ENCODE data around the gene FANCF. TPM values are rescaled to one million over a fixed set of nuclear protein-coding genes. Genes with fewer than 3 reads are reported as not detected.
"Not testable (repeated sequence)": the region's sequence is repeated elsewhere in the genome, so short reads cannot be mapped to it uniquely, and the experiment has no call there.

FANCF gene
- polyA plus RNA-seq (2012; ENCODE audit: insufficient read depth, insufficient read length): 7.0 TPM

- peak; percentile 99 for DNase-seq (ENCODE audit: low read depth, low spot score)
- peak within 1 kb of the TSS; percentile 75 for H3K4me3 ChIP-seq (ENCODE audit: low read length)
Observed at GRCh38 chr11:22625448-22626287, at the start of gene FANCF. FANCF (minus strand) TSS chr11:22625823; CDS start chr11:22625810, 13 bp downstream.

GRCh38 chr11:22674470-22675439 lies 49.1 kb upstream of the FANCF start:
- no peak for DNase-seq (ENCODE audit: low read depth, low spot score)
- no peak overlapping the region for H3K4me3 ChIP-seq (ENCODE audit: low read length)

GRCh38 chr11:22671751-22672150 lies 46.1 kb upstream of the FANCF start:
- H3K4me3 ChIP-seq (ENCODE audit: low read length): no peak overlapping the region
- DNase-seq (ENCODE audit: low read depth, low spot score): no peak

- peak; percentile 6 for DNase-seq (ENCODE audit: low read depth, low spot score)
- H3K4me3 ChIP-seq (ENCODE audit: low read length): no peak overlapping the region
Observed at GRCh38 chr11:22670830-22671229, 45.2 kb upstream of the FANCF start.

- no peak for DNase-seq (ENCODE audit: low read depth, low spot score)
- H3K4me3 ChIP-seq (ENCODE audit: low read length): no peak overlapping the region
Observed at GRCh38 chr11:22669368-22669767, 43.7 kb upstream of the FANCF start.

GRCh38 chr11:22668005-22668796 lies 42.6 kb upstream of the FANCF start:
- H3K4me3 ChIP-seq (ENCODE audit: low read length): no peak overlapping the region
- no peak for DNase-seq (ENCODE audit: low read depth, low spot score)

GRCh38 chr11:22666688-22667439 lies 41.2 kb upstream of the FANCF start:
- DNase-seq (ENCODE audit: low read depth, low spot score): no peak
- peak overlapping the region; percentile 2; the same call in 1 of the 2 replicates for H3K4me3 ChIP-seq (ENCODE audit: low read length)

DNA sequence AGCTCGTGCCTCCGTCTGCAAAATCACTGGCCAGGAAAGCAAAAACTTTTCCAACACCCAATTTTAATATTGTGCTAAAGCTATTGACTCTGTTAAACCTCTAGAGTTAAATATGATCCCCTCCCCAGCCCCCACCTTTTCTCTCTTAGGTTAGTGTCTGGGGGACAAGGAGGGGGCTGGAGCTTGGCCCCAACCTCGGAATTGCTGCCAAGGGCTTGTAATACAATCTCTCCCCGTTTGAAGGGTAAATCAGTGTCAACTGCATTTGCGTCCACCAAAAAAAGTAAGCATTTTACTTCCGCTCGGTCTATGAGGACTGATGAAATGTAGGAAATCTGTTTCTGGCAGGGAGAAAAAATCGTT lies 40.7 kb upstream of the FANCF start, which contains the start of gene GAS2:
TSS of gene GAS2 (plus strand) at position 287 of the 363 bp plus-strand sequence. CDS start 8,259 bp downstream, outside the sequence.
- H3K4me3 ChIP-seq (ENCODE audit: low read length): peak within 1 kb of the TSS; percentile 2; the same call in 1 of the 2 replicates
- no peak for DNase-seq (ENCODE audit: low read depth, low spot score)

DNA sequence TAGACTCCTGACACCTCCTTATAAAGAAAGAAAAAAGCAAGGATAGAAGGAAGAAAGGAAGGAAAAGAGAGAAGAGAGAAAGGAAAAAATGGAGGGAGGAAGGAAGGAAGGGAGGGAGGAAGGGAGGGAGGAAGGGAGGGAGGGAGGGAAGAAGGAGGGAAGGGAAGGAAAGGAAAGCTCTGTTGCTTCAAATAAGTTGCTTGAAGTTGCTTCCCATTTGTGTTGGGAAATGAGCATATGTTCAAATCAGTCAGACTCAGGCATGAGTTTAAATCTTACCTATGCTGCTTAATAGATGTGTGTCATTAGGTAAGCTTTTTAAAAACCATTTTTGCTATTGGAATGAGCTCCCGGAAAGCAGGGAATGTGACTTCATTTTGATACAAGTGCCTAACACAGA lies 34.2 kb upstream of the FANCF start:
- H3K4me3 ChIP-seq (ENCODE audit: low read length): no peak overlapping the region
- no peak for DNase-seq (ENCODE audit: low read depth, low spot score)

DNA sequence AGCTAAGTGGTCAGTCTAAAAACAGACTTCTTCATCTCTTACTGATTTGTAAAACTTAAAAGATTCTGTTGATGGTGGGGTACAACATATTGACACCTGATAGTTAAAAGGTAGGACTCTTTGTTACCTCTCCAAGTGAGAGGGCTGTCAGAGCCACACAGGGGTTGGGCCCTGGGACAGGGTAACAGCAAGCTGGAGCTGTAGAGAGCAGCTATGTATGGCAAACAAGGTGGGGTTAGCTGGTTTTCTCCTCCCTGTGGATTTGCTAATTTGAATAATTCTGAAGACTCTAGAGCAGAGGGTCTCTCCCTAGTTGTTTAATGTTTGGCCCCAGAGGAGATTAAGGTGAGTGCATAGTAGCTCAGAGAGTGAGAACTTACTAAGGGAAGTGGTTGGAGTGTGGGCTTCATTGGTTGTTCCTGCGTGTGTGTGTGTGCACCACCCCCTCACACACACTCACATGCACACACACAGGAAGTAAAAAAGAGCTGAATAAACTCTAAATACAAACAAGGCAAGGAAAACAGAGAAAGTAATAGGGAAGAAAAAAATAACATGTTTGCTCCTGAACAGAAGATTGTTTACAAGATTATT lies 31.6 kb upstream of the FANCF start:
- H3K4me3 ChIP-seq (ENCODE audit: low read length): no peak overlapping the region
- DNase-seq (ENCODE audit: low read depth, low spot score): peak; percentile 44

- no peak overlapping the region for H3K4me3 ChIP-seq (ENCODE audit: low read length)
- DNase-seq (ENCODE audit: low read depth, low spot score): no peak
Observed at GRCh38 chr11:22656130-22656529, 30.5 kb upstream of the FANCF start.

- not testable (repeated sequence) for DNase-seq (ENCODE audit: low read depth, low spot score); H3K4me3 ChIP-seq (ENCODE audit: low read length)
Observed at GRCh38 chr11:22652346-22652745, 26.7 kb upstream of the FANCF start.

- H3K4me3 ChIP-seq (ENCODE audit: low read length): no peak overlapping the region
- no peak for DNase-seq (ENCODE audit: low read depth, low spot score)
Observed at GRCh38 chr11:22641559-22641958, 15.9 kb upstream of the FANCF start.

DNA sequence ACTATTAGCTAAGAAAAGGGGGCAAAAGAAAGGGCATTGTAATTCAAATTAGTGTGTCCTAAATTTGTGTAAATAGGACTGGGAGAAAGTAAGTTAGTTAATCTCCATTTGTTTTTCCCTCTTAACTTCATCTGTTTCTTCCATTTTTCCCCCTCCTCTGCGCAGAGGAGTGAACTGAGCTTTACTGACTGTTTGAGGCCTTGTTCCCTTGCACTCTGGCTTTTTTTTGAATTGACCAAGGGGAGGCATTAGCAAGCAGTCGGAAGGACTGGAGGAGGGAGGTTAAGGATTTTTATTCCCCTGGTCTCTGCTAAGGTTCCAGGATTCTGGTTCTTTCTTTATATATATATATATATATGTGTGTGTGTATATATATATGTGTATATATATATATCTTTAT lies 15.2 kb upstream of the FANCF start:
- H3K4me3 ChIP-seq (ENCODE audit: low read length): no peak overlapping the region
- DNase-seq (ENCODE audit: low read depth, low spot score): no peak

DNA sequence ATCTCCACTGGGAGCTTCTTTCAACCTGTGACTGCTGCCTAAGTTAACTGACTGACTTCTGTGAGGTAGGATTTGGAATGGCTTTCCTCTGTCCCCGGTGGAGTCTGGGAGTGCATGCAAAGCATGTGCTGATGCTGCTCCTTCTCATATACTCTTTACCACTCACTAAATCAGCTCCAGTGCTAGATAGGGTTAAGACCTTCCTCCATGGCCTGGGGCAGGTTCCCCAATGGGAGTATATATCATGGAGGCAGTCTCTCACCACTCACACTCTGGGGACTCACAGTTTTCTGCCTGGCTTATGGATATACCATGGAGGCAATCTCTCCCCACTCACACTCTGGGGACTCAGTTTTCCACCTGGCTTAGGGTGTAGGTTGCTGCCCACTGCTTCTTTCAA lies 10.1 kb upstream of the FANCF start:
- no peak overlapping the region for H3K4me3 ChIP-seq (ENCODE audit: low read length)
- DNase-seq (ENCODE audit: low read depth, low spot score): no peak

DNA sequence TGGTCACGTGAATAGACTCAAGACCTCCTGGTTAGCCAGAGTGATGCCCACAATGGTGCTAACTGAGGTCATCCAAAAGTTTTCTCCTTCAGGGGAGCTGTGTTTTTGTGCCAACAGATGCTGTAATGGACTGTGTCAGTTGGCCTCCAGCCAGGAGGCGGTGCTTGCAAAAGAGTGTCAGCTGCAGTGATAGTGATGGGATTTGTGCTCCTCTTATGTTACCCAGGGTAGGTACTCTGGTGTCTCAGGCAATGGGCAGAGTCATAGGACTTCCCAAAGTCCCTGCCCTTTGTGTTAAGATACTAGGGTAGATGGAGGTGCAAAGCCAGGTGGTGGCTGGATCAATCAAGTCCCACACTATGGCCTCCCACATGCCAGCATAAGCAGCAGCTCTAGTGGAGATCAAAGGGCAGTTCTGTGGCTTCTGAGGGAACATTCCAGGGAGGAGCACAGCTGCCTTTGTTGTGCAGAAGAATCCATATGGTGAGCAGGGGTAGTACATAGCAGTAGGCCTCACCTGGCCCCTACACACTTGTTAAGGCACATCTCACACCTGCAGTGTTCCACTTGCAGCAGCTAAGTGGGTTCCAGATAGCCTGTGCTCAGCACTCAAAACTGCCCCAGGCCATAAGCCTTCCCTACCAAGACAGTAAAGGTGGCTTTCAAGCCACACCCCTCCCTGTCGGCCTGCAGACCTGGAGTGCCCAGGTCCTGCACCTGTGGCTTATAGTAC lies 9.4 kb upstream of the FANCF start:
- peak; percentile 27 for DNase-seq (ENCODE audit: low read depth, low spot score)
- no peak overlapping the region for H3K4me3 ChIP-seq (ENCODE audit: low read length)

- DNase-seq (ENCODE audit: low read depth, low spot score): no peak
- no peak overlapping the region for H3K4me3 ChIP-seq (ENCODE audit: low read length)
Observed at GRCh38 chr11:22633354-22633902, 7.8 kb upstream of the FANCF start.

Measured in Jurkat, Clone E6-1 (cell line).